Measurements from ENCODE around the gene NUDC. TPM values are rescaled to one million over a fixed set of nuclear protein-coding genes. Genes with fewer than 3 reads are reported as not detected.

The NUDC gene
- total RNA-seq, 1 experiment from 2014 or later = 118 TPM

DNA sequence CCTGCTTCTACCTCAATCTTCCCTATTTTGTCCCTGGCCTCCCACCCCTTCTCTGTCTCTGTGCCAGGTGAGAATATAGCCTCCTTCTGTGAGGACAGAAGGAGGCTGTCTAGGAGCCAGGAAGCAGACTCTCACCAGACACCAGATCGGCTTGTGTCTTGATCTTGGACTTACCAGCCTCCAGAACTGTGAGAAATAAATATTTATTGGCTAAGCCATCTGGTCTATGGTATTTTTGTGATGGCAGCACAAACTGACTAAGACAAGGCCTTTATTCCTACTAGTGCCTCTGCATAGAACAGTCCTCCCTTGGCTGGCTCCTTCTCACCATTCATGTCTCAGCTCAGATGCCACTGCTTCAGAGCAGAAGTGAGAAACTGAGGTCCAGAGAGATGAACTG, 33.3 kb upstream of the NUDC start:
- H2BK12ac ChIP-seq (ENCODE audit: insufficient read length, low read depth, low read length) = no peak overlapping the region

More for the DNA sequence above, 33.3 kb upstream of the NUDC start:
- no peak overlapping the region for H2BK15ac ChIP-seq (ENCODE audit: low read depth, low read length)
- Mint-ChIP-seq H3K4me3 (peak overlapping the region; percentile 94 to 96), H3K27ac (0 out of 7 replicates have a peak overlapping the region, but pooled peaks of 1 of the 3 experiments have one; percentile 62), H3K9me3 (no peaks in the 10 kb centered on the region), H3K4me1 (peaks cover 7 to 16% of the 10 kb centered on the region in 2 experiments), H3K27me3 (ENCODE audit: low read depth) (no peaks in the 10 kb centered on the region), H3K36me3 (ENCODE audit: insufficient read depth in 1 of 3, low read depth in 3 of 3) (peaks cover 37 to 70% (median 58%) of the 10 kb centered on the region in 3 experiments)
- no peak overlapping the region for H3K27ac ChIP-seq (ENCODE audit: insufficient read length, low read depth, low read length)
- no peak overlapping the region for H3T11ph ChIP-seq (ENCODE audit: low read length)
- no peaks in the 10 kb centered on the region; the same call in 1 of the 2 replicates for H3K4me1 ChIP-seq (ENCODE audit: insufficient read depth, low read length)
- H3K4me2 ChIP-seq (ENCODE audit: insufficient read depth, insufficient read length, low read length) = no peak overlapping the region
- H3K56ac ChIP-seq (ENCODE audit: insufficient read length, low read depth, low read length) = no peak overlapping the region
- TF ChIP-seq, protein P1, sequence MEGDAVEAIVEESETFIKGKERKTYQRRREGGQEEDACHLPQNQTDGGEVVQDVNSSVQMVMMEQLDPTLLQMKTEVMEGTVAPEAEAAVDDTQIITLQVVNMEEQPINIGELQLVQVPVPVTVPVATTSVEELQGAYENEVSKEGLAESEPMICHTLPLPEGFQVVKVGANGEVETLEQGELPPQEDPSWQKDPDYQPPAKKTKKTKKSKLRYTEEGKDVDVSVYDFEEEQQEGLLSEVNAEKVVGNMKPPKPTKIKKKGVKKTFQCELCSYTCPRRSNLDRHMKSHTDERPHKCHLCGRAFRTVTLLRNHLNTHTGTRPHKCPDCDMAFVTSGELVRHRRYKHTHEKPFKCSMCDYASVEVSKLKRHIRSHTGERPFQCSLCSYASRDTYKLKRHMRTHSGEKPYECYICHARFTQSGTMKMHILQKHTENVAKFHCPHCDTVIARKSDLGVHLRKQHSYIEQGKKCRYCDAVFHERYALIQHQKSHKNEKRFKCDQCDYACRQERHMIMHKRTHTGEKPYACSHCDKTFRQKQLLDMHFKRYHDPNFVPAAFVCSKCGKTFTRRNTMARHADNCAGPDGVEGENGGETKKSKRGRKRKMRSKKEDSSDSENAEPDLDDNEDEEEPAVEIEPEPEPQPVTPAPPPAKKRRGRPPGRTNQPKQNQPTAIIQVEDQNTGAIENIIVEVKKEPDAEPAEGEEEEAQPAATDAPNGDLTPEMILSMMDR (conservative IDR thresholded peaks at IDR 0.05) = no peak
- no peaks in the 10 kb centered on the region for H3K79me2 ChIP-seq (ENCODE audit: insufficient read depth, low read length)
- H3K23me2 ChIP-seq (ENCODE audit: insufficient read length, low read depth, low read length, poor library complexity, severe bottlenecking) = peaks cover 11% of the 10 kb centered on the region
- H4K8ac ChIP-seq (replicated peaks; ENCODE audit: insufficient read length, low read depth, low read length) = no peak overlapping the region
- H3K18ac ChIP-seq (ENCODE audit: insufficient read length, low read depth, low read length) = no peak overlapping the region
- H4K91ac ChIP-seq (ENCODE audit: insufficient read length, low read depth, low read length) = no peak overlapping the region
- H3K79me1 ChIP-seq (ENCODE audit: insufficient read depth, low read depth, low read length, poor library complexity, severe bottlenecking) = no peaks in the 10 kb centered on the region
- no peak overlapping the region for H2AFZ ChIP-seq (ENCODE audit: low read length)
- H2BK5ac ChIP-seq (ENCODE audit: insufficient read length, low read length) = no peak overlapping the region
- H3K23ac ChIP-seq (ENCODE audit: insufficient read length, low read depth, low read length) = no peak overlapping the region
- H3K9ac ChIP-seq (ENCODE audit: extremely low read depth, insufficient read length, low read length) = no peak overlapping the region
- DNase-seq = no peak
- WGBS (ENCODE audit: extremely low coverage, insufficient read length, low lambda C conversion rate) = no CpG with 5 or more reads among the region's 1 CpG
- H4K20me1 ChIP-seq (ENCODE audit: control insufficient read depth, insufficient read depth, insufficient read length) = peaks cover 2% of the 10 kb centered on the region
- H2BK20ac ChIP-seq (ENCODE audit: low read depth, low read length, poor library complexity, severe bottlenecking) = no peak overlapping the region
- H2AK5ac ChIP-seq (ENCODE audit: insufficient read length, low read length) = no peak overlapping the region
- no peak overlapping the region for H3K14ac ChIP-seq (ENCODE audit: insufficient read depth, low read length)
- H3K27me3 ChIP-seq (ENCODE audit: insufficient read depth, low read length) = no peaks in the 10 kb centered on the region; the same call in 1 of the 2 replicates
- no peak overlapping the region for H3K4ac ChIP-seq (ENCODE audit: low read depth, low read length)
- no peak overlapping the region for H4K5ac ChIP-seq (ENCODE audit: insufficient read length, low read depth, low read length)
- no peaks in the 10 kb centered on the region for H3K9me3 ChIP-seq (ENCODE audit: control insufficient read depth, low read depth, low read length)
- H2BK120ac ChIP-seq (ENCODE audit: low read depth, low read length, poor library complexity, severe bottlenecking) = no peak overlapping the region
